HepG2 (cell line): ENCODE measurements around the gene TADA3. TPM values are rescaled to one million over a fixed set of nuclear protein-coding genes. Genes with fewer than 3 reads are reported as not detected.

Experiments
- BRCA1 ChIP-seq: sonication (generic); formaldehyde crosslinking; IDR thresholded peaks from 2 replicates; pipeline ENCODE4 v1.4.0; 2020; ENCODE audit warnings: missing genetic modification reagents
- CEBPG ChIP-seq: IDR thresholded peaks from 2 replicates; pipeline ENCODE4 v1.6.1; 2016
- FOXM1 ChIP-seq: sonication (generic); formaldehyde crosslinking; IDR thresholded peaks from 2 replicates; pipeline ENCODE4 v1.5.0; 2020; ENCODE audit warnings: missing genetic modification reagents
- HCFC1 ChIP-seq: fragments of 150-350 bp; IDR thresholded peaks from 2 replicates; pipeline ENCODE4 v1.6.1; 2014; ENCODE audit warnings: low read depth, low read length
- MAZ ChIP-seq, 2 experiments: sonication (generic) in 1 of 2; formaldehyde crosslinking in 1 of 2; IDR thresholded peaks; 2 replicates each; pipeline versions ENCODE4 v1.5.0 to v1.6.1; 2012 to 2020; ENCODE audit warnings: low read depth in 2 of 2, mild to moderate bottlenecking in 2 of 2, borderline replicate concordance in 1 of 2, improper control_type of control experiment in 1 of 2, low read length in 1 of 2, missing genetic modification reagents in 1 of 2, moderate library complexity in 1 of 2
- MEIS1 ChIP-seq: sonication (generic); formaldehyde crosslinking; IDR thresholded peaks from 2 replicates; pipeline ENCODE4 v1.9.0; 2021; ENCODE audit warnings: mild to moderate bottlenecking, missing genetic modification reagents, moderate library complexity, borderline replicate concordance
- MIER3 ChIP-seq: IDR thresholded peaks from 2 replicates; pipeline ENCODE4 v1.6.1; 2016; ENCODE audit warnings: missing compliant biosample characterization, borderline replicate concordance
- NFE2L2 ChIP-seq: fragments of 150-350 bp; IDR thresholded peaks from 2 replicates; pipeline ENCODE4 v1.6.1; 2014; ENCODE audit warnings: low read length
- SP5 ChIP-seq: IDR thresholded peaks from 2 replicates; pipeline ENCODE4 v1.6.1; 2016; ENCODE audit warnings: low read depth, borderline replicate concordance
- WIZ ChIP-seq: sonication (generic); formaldehyde crosslinking; IDR thresholded peaks from 2 replicates; pipeline ENCODE4 v1.5.1; 2020; ENCODE audit warnings: mild to moderate bottlenecking, missing genetic modification reagents
- ZNF230 ChIP-seq: sonication (generic); formaldehyde crosslinking; IDR thresholded peaks from 2 replicates; pipeline ENCODE4 v1.4.0; 2020; ENCODE audit warnings: mild to moderate bottlenecking, missing genetic modification reagents
- polyA plus RNA-seq, 8 experiments: library from polyadenylated mRNA; depleted of rRNA in 3 of 8; stranded (reverse) in 7 of 8; unstranded in 1 of 8; fragments of >200 nt; fragmentation: Illumina TruSeq in 4 of 8; extraction: Trizol in 4 of 8; gene quantifications; 2 replicates each; pipeline versions ENCODE4 v1.2.1 to v1.2.3, GENCODE V29; 2011 to 2016; ENCODE audit warnings: low read depth in 4 of 8, missing spikeins in 1 of 8, mixed read lengths in 1 of 8; ENCODE audit not compliant: insufficient read depth in 1 of 8
- total RNA-seq, 5 experiments: library from RNA; depleted of rRNA; stranded (reverse); fragments of >200 nt; fragmentation: Illumina TruSeq; extraction: Trizol; gene quantifications; 2 replicates each; pipeline ENCODE4 v1.2.3, GENCODE V29; 2016; ENCODE audit warnings: low read depth in 1 of 5
- TF ChIP-seq, protein P1 (sequence below): sonication (generic); formaldehyde crosslinking; IDR thresholded peaks from 2 replicates; pipeline ENCODE4 v1.5.1; 2020; ENCODE audit warnings: missing genetic modification reagents, mild to moderate bottlenecking, borderline replicate concordance
- TF ChIP-seq, protein P2 (sequence below): sonication (generic); formaldehyde crosslinking; IDR thresholded peaks from 2 replicates; pipeline ENCODE4 v1.5.0; 2020; ENCODE audit warnings: mild to moderate bottlenecking, missing genetic modification reagents
- TF ChIP-seq, protein P3 (sequence below): sonication (generic); formaldehyde crosslinking; IDR thresholded peaks from 2 replicates; pipeline ENCODE4 v1.8.1; 2023; ENCODE audit warnings: mild to moderate bottlenecking, moderate library complexity, missing genetic modification reagents
- TF ChIP-seq, protein P4 (sequence below): sonication (generic); formaldehyde crosslinking; IDR thresholded peaks from 2 replicates; pipeline ENCODE4 v1.5.1; 2020; ENCODE audit warnings: missing genetic modification reagents, mild to moderate bottlenecking, borderline replicate concordance
- TF ChIP-seq, protein P5 (sequence below): sonication (generic); formaldehyde crosslinking; IDR thresholded peaks from 2 replicates; pipeline ENCODE4 v1.9.0; 2022; ENCODE audit warnings: low read depth, missing genetic modification reagents

The TADA3 gene
- total and polyA plus RNA-seq, 2 of the 13 experiments (the other 11 are each of a cell fraction or from before 2014, with no cell fraction given): 32.1 to 37.1 TPM

DNA sequence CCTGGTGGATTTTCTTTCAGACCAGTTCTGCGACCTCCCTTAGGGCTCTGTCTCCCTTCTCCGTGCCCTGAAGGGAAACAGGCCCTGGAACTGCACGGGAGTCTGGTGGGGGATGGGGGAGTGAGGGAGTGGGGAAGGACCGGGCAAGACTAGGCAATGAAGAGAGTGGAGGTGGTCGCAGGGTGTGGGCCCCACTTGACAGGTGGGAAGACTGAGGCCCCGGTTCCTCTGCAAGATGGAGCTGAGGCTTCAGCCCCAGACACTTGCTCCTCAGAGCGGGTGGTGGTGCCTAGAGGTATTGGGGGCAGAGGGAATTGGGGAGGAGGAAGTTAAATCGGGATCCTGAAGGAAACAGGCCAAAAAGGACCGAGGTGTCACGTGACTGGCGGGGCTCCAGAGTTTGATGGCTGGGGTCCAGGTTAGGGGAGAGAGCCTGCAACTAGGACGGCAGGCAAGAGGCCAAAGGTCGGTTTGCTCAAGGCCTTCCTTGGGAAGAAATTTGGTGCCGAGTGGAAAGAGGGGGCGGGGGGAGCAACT is 21.9 kb downstream of the TADA3 start (continued):
- TF ChIP-seq, protein P1, sequence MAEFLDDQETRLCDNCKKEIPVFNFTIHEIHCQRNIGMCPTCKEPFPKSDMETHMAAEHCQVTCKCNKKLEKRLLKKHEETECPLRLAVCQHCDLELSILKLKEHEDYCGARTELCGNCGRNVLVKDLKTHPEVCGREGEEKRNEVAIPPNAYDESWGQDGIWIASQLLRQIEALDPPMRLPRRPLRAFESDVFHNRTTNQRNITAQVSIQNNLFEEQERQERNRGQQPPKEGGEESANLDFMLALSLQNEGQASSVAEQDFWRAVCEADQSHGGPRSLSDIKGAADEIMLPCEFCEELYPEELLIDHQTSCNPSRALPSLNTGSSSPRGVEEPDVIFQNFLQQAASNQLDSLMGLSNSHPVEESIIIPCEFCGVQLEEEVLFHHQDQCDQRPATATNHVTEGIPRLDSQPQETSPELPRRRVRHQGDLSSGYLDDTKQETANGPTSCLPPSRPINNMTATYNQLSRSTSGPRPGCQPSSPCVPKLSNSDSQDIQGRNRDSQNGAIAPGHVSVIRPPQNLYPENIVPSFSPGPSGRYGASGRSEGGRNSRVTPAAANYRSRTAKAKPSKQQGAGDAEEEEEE (CRISPR knock-in tag): no peak
- TF ChIP-seq MEIS1 (CRISPR knock-in tag): no peak
- TF ChIP-seq, protein P2, sequence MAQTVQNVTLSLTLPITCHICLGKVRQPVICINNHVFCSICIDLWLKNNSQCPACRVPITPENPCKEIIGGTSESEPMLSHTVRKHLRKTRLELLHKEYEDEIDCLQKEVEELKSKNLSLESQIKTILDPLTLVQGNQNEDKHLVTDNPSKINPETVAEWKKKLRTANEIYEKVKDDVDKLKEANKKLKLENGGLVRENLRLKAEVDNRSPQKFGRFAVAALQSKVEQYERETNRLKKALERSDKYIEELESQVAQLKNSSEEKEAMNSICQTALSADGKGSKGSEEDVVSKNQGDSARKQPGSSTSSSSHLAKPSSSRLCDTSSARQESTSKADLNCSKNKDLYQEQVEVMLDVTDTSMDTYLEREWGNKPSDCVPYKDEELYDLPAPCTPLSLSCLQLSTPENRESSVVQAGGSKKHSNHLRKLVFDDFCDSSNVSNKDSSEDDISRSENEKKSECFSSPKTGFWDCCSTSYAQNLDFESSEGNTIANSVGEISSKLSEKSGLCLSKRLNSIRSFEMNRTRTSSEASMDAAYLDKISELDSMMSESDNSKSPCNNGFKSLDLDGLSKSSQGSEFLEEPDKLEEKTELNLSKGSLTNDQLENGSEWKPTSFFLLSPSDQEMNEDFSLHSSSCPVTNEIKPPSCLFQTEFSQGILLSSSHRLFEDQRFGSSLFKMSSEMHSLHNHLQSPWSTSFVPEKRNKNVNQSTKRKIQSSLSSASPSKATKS (CRISPR knock-in tag): no peak
- TF ChIP-seq MIER3 (CRISPR knock-in tag): no peak
- TF ChIP-seq, protein P3, sequence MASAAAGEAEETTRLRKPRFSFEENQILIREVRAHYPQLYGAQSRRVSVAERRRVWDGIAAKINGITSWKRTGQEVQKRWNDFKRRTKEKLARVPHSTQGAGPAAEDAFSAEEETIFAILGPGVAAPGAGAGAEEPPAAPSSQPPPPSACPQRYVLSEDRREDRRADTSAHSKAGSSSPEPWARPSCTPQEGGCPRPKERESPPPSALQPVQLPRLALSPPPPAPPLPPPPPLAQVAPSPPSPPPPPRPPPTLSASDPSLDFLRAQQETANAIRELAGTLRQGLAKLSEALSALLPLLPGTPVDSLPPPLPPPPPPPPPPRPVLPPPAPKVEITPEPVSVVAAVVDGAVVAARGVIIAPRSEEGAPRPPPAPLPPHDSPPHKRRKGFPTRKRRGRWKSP (CRISPR knock-in tag): no peak
- TF ChIP-seq, protein P4, sequence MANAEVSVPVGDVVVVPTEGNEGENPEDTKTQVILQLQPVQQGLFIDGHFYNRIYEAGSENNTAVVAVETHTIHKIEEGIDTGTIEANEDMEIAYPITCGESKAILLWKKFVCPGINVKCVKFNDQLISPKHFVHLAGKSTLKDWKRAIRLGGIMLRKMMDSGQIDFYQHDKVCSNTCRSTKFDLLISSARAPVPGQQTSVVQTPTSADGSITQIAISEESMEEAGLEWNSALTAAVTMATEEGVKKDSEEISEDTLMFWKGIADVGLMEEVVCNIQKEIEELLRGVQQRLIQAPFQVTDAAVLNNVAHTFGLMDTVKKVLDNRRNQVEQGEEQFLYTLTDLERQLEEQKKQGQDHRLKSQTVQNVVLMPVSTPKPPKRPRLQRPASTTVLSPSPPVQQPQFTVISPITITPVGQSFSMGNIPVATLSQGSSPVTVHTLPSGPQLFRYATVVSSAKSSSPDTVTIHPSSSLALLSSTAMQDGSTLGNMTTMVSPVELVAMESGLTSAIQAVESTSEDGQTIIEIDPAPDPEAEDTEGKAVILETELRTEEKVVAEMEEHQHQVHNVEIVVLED: no peak
- TF ChIP-seq, protein P5, sequence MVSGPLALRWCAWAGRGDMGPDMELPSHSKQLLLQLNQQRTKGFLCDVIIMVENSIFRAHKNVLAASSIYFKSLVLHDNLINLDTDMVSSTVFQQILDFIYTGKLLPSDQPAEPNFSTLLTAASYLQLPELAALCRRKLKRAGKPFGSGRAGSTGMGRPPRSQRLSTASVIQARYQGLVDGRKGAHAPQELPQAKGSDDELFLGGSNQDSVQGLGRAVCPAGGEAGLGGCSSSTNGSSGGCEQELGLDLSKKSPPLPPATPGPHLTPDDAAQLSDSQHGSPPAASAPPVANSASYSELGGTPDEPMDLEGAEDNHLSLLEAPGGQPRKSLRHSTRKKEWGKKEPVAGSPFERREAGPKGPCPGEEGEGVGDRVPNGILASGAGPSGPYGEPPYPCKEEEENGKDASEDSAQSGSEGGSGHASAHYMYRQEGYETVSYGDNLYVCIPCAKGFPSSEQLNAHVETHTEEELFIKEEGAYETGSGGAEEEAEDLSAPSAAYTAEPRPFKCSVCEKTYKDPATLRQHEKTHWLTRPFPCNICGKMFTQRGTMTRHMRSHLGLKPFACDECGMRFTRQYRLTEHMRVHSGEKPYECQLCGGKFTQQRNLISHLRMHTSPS (CRISPR knock-in tag): peak; percentile 5; the same call in 1 of the 2 replicates
- TF ChIP-seq CEBPG: 0 out of 2 replicates have a peak, but pooled peaks have one; percentile 15
- no peak for TF ChIP-seq HCFC1
- TF ChIP-seq ZNF230 (CRISPR knock-in tag): no peak
- TF ChIP-seq BRCA1: no peak
- TF ChIP-seq FOXM1 (CRISPR knock-in tag): no peak
- TF ChIP-seq NFE2L2: no peak
- TF ChIP-seq WIZ (CRISPR knock-in tag): 0 out of 2 replicates have a peak, but pooled peaks have one; percentile 13
- TF ChIP-seq SP5 (CRISPR knock-in tag): no peak
- no peak for TF ChIP-seq MAZ (IDR thresholded peaks at IDR 0.05; ENCODE audit: borderline replicate concordance, low read depth, low read length)
- TF ChIP-seq MAZ (CRISPR knock-in tag; IDR thresholded peaks at IDR 0.05; ENCODE audit: low read depth): 0 out of 2 replicates have a peak, but pooled peaks have one; percentile 44
